Stimulated activated CD4-positive, alpha-beta T cell treated with anti-CD3 and anti-CD28 coated beads, Interleukin-2, amount 100 ng/mL, for 4 hours (primary cell): Measurements from ENCODE around the gene TNFRSF9.

Experiments used
- DNase-seq: peaks from one replicate; pipeline ENCODE4 v3.0.0-alpha.2; 2020; ENCODE audit warnings: low read depth

The TNFRSF9 gene

GRCh38 chr1:7869136-7869920 is 71.3 kb downstream of the TNFRSF9 start:
- DNase-seq, result no peak

GRCh38 chr1:7868070-7868780 is 72.4 kb downstream of the TNFRSF9 start:
- DNase-seq, result no peak

- no peak for DNase-seq
Measured at GRCh38 chr1:7865978-7866377, 74.7 kb downstream of the TNFRSF9 start.
